ENCODE results near the gene KIAA0930.

KIAA0930 gene

DNA sequence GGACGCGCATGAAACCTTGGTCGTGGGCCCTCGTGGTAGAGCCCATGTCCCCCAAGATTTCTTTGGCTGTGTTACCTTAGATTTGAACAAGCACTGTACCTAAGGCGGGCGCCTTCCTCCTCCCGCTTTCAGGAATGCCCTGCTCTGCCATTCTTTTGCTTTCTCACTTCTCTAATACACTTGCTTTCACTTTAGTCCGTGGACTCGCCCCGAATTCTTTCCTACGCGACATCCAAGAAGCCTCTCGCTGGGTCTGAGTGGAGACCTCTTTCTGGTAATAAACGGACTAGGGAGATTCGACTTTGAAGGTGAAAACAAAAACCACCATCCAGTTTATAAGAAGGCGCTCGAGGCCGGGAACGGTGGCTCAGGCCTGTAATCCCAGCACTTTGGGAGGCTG, 78.2 kb downstream of the KIAA0930 start:
- TF ChIP-seq TEAD4 (IDR thresholded peaks at IDR 0.05) (no peak), EP300 (IDR thresholded peaks at IDR 0.05; ENCODE audit: borderline replicate concordance) (no peak), TAF1 (IDR thresholded peaks at IDR 0.05; ENCODE audit: low read depth) (no peak), EGR1 (IDR thresholded peaks at IDR 0.05) (no peak), RAD21 (IDR thresholded peaks at IDR 0.05; ENCODE audit: low read depth) (no peak), NFIC (IDR thresholded peaks at IDR 0.05) (no peak), TCF12 (IDR thresholded peaks at IDR 0.05; ENCODE audit: low read depth) (no peak)

- no peak for TF ChIP-seq CREB1 (IDR thresholded peaks at IDR 0.05; ENCODE audit: low read depth)
- no peak for TF ChIP-seq ZBTB7A (IDR thresholded peaks at IDR 0.05; ENCODE audit: low read depth)
- TF ChIP-seq EGR1 (IDR thresholded peaks at IDR 0.05), result no peak
- TF ChIP-seq CEBPB (IDR thresholded peaks at IDR 0.05), result no peak
- no peak for TF ChIP-seq TCF12 (IDR thresholded peaks at IDR 0.05; ENCODE audit: low read depth)
- no peak for TF ChIP-seq EP300 (IDR thresholded peaks at IDR 0.05; ENCODE audit: borderline replicate concordance)
- TF ChIP-seq, protein P1, sequence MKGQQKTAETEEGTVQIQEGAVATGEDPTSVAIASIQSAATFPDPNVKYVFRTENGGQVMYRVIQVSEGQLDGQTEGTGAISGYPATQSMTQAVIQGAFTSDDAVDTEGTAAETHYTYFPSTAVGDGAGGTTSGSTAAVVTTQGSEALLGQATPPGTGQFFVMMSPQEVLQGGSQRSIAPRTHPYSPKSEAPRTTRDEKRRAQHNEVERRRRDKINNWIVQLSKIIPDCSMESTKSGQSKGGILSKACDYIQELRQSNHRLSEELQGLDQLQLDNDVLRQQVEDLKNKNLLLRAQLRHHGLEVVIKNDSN (IDR thresholded peaks at IDR 0.05), result no peak
- TF ChIP-seq TEAD4 (IDR thresholded peaks at IDR 0.05), result no peak
- TF ChIP-seq, protein P2, sequence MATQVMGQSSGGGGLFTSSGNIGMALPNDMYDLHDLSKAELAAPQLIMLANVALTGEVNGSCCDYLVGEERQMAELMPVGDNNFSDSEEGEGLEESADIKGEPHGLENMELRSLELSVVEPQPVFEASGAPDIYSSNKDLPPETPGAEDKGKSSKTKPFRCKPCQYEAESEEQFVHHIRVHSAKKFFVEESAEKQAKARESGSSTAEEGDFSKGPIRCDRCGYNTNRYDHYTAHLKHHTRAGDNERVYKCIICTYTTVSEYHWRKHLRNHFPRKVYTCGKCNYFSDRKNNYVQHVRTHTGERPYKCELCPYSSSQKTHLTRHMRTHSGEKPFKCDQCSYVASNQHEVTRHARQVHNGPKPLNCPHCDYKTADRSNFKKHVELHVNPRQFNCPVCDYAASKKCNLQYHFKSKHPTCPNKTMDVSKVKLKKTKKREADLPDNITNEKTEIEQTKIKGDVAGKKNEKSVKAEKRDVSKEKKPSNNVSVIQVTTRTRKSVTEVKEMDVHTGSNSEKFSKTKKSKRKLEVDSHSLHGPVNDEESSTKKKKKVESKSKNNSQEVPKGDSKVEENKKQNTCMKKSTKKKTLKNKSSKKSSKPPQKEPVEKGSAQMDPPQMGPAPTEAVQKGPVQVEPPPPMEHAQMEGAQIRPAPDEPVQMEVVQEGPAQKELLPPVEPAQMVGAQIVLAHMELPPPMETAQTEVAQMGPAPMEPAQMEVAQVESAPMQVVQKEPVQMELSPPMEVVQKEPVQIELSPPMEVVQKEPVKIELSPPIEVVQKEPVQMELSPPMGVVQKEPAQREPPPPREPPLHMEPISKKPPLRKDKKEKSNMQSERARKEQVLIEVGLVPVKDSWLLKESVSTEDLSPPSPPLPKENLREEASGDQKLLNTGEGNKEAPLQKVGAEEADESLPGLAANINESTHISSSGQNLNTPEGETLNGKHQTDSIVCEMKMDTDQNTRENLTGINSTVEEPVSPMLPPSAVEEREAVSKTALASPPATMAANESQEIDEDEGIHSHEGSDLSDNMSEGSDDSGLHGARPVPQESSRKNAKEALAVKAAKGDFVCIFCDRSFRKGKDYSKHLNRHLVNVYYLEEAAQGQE (IDR thresholded peaks at IDR 0.05; ENCODE audit: low read depth), result no peak
- no peak for TF ChIP-seq FOXM1 (IDR thresholded peaks at IDR 0.05; ENCODE audit: borderline replicate concordance, low read depth)
- TF ChIP-seq TAF1 (IDR thresholded peaks at IDR 0.05; ENCODE audit: low read depth), result no peak
- TF ChIP-seq, protein P3, sequence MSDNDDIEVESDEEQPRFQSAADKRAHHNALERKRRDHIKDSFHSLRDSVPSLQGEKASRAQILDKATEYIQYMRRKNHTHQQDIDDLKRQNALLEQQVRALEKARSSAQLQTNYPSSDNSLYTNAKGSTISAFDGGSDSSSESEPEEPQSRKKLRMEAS (IDR thresholded peaks at IDR 0.05), result no peak
These were observed 80.8 kb downstream of the KIAA0930 start for GRCh38 chr22:45159652-45160462.

GRCh38 chr22:45157907-45158306, 82.8 kb downstream of the KIAA0930 start:
- no peak for TF ChIP-seq FOXM1 (IDR thresholded peaks at IDR 0.05; ENCODE audit: borderline replicate concordance, low read depth)
- no peak for TF ChIP-seq YY1 (IDR thresholded peaks at IDR 0.05; ENCODE audit: low read depth)
- TF ChIP-seq CREB1 (IDR thresholded peaks at IDR 0.05; ENCODE audit: low read depth), result no peak
- TF ChIP-seq, protein P2 (IDR thresholded peaks at IDR 0.05; ENCODE audit: low read depth), result no peak
- no peak for TF ChIP-seq RAD21 (IDR thresholded peaks at IDR 0.05; ENCODE audit: low read depth)
- no peak for TF ChIP-seq TAF1 (IDR thresholded peaks at IDR 0.05; ENCODE audit: low read depth)
- no peak for TF ChIP-seq NFIC (IDR thresholded peaks at IDR 0.05)
- TF ChIP-seq EGR1 (IDR thresholded peaks at IDR 0.05), result no peak
- TF ChIP-seq, protein P3 (IDR thresholded peaks at IDR 0.05), result no peak
- TF ChIP-seq TCF12 (IDR thresholded peaks at IDR 0.05; ENCODE audit: low read depth), result no peak
- TF ChIP-seq EP300 (IDR thresholded peaks at IDR 0.05; ENCODE audit: borderline replicate concordance), result no peak
- TF ChIP-seq, protein P1 (IDR thresholded peaks at IDR 0.05), result no peak
- TF ChIP-seq ZBTB7A (IDR thresholded peaks at IDR 0.05; ENCODE audit: low read depth), result no peak
- no peak for TF ChIP-seq CEBPB (IDR thresholded peaks at IDR 0.05)
- no peak for TF ChIP-seq TEAD4 (IDR thresholded peaks at IDR 0.05)

DNA sequence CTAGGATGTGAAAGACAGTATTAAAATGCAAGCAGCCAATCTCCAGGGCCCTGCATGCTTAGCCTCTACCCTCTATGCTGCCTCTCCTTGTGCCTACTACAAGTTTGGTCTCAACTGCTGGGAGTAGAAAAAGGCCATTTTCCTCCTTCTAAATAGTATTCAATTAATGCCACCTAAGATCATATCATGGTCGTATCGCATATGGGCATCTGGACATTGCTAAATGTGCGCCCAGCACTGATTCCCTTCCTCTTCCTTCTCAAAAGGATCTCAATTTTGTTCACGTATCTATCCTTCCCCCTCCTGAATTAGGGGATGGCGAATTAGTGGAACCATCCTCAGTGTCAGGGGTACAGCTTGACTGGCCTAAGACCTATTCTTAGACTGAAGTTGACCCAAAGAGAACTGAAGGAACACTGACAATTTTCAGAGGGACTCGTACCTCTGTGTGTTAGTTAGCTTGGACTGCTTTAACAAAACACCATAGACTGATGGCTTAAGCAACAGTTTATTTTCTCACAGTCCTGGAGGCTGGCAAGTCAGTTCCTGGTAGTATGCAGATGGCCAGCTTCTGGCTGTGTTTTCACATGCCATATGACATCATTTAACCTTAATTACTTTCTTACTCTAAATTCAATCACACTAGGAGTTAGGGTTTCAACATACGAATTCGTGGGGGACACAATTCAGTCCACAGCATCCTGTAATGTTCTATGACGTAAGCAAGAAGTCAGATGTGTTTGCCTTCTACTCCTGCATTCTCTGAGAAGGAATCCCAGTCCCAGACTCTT, 85.4 kb downstream of the KIAA0930 start:
- no peak for TF ChIP-seq NFIC (IDR thresholded peaks at IDR 0.05)
- no peak for TF ChIP-seq RAD21 (IDR thresholded peaks at IDR 0.05; ENCODE audit: low read depth)
- TF ChIP-seq, protein P2 (IDR thresholded peaks at IDR 0.05; ENCODE audit: low read depth), result no peak
- TF ChIP-seq CEBPB (IDR thresholded peaks at IDR 0.05), result no peak
